HEK293 (cell line): ENCODE data around the gene ZNF232.
"Not testable (repeated sequence)": the region's sequence is repeated elsewhere in the genome, so short reads cannot be mapped to it uniquely, and the experiment has no call there.

Experiments
- CTCF ChIP-seq: fragments of 450-650 bp; formaldehyde crosslinking; IDR thresholded peaks from 2 replicates; pipeline ENCODE4 v1.5.1; 2016; ENCODE audit warnings: missing biosample characterization, missing genetic modification characterization
- SP2 ChIP-seq: fragments of 450-650 bp; formaldehyde crosslinking; IDR thresholded peaks from 2 replicates; pipeline ENCODE4 v1.5.1; 2016; ENCODE audit warnings: missing biosample characterization, missing genetic modification characterization
- TCF7L2 ChIP-seq: IDR thresholded peaks from 2 replicates; pipeline ENCODE4 v1.6.1; 2011; ENCODE audit warnings: low read depth, mild to moderate bottlenecking, inconsistent platforms, low read length, moderate library complexity, borderline replicate concordance
- ZNF24 ChIP-seq: fragments of 450-650 bp; formaldehyde crosslinking; IDR thresholded peaks from 2 replicates; pipeline ENCODE4 v1.5.1; 2016; ENCODE audit warnings: missing biosample characterization, missing genetic modification characterization
- ZNF341 ChIP-seq: fragments of 450-650 bp; formaldehyde crosslinking; IDR thresholded peaks from 2 replicates; pipeline ENCODE4; 2016; ENCODE audit warnings: low read depth, missing biosample characterization, missing genetic modification characterization
- ZNF629 ChIP-seq: fragments of 450-650 bp; formaldehyde crosslinking; IDR thresholded peaks from 2 replicates; pipeline ENCODE4 v1.5.1; 2017; ENCODE audit warnings: missing biosample characterization, missing genetic modification characterization
- ZNF660 ChIP-seq: fragments of 450-650 bp; IDR thresholded peaks from 2 replicates; pipeline ENCODE4 v1.5.1; 2018; ENCODE audit warnings: missing biosample characterization, mild to moderate bottlenecking, missing genetic modification characterization
- ZNF791 ChIP-seq: fragments of 450-650 bp; formaldehyde crosslinking; IDR thresholded peaks from 2 replicates; pipeline ENCODE4 v1.5.1; 2016; ENCODE audit warnings: missing biosample characterization, missing genetic modification characterization
- TF ChIP-seq, protein P1 (sequence below): fragments of 450-650 bp; formaldehyde crosslinking; IDR thresholded peaks from 2 replicates; pipeline ENCODE4 v1.5.1; 2016; ENCODE audit warnings: missing biosample characterization, missing genetic modification characterization
- TF ChIP-seq, protein P2 (sequence below): fragments of 450-650 bp; formaldehyde crosslinking; optimal IDR thresholded peaks from 2 replicates; pipeline ENCODE3; 2016; ENCODE audit warnings: missing biosample characterization, mild to moderate bottlenecking, missing genetic modification characterization

- TF ChIP-seq CTCF; ZNF24 (tag by site-specific recombination); SP2 (tag by site-specific recombination); ZNF629; ZNF660; ZNF791; ZNF341 (tag by site-specific recombination); TCF7L2: not testable (repeated sequence)
- TF ChIP-seq, protein P1, sequence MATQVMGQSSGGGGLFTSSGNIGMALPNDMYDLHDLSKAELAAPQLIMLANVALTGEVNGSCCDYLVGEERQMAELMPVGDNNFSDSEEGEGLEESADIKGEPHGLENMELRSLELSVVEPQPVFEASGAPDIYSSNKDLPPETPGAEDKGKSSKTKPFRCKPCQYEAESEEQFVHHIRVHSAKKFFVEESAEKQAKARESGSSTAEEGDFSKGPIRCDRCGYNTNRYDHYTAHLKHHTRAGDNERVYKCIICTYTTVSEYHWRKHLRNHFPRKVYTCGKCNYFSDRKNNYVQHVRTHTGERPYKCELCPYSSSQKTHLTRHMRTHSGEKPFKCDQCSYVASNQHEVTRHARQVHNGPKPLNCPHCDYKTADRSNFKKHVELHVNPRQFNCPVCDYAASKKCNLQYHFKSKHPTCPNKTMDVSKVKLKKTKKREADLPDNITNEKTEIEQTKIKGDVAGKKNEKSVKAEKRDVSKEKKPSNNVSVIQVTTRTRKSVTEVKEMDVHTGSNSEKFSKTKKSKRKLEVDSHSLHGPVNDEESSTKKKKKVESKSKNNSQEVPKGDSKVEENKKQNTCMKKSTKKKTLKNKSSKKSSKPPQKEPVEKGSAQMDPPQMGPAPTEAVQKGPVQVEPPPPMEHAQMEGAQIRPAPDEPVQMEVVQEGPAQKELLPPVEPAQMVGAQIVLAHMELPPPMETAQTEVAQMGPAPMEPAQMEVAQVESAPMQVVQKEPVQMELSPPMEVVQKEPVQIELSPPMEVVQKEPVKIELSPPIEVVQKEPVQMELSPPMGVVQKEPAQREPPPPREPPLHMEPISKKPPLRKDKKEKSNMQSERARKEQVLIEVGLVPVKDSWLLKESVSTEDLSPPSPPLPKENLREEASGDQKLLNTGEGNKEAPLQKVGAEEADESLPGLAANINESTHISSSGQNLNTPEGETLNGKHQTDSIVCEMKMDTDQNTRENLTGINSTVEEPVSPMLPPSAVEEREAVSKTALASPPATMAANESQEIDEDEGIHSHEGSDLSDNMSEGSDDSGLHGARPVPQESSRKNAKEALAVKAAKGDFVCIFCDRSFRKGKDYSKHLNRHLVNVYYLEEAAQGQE: not testable (repeated sequence)
- TF ChIP-seq, protein P2, sequence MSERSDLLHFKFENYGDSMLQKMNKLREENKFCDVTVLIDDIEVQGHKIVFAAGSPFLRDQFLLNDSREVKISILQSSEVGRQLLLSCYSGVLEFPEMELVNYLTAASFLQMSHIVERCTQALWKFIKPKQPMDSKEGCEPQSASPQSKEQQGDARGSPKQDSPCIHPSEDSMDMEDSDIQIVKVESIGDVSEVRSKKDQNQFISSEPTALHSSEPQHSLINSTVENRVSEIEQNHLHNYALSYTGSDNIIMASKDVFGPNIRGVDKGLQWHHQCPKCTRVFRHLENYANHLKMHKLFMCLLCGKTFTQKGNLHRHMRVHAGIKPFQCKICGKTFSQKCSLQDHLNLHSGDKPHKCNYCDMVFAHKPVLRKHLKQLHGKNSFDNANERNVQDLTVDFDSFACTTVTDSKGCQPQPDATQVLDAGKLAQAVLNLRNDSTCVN (tag by site-specific recombination): not testable (repeated sequence)
Observed at GRCh38 chr17:5142877-5143276, 31.2 kb upstream of the ZNF232 start.
